AG08396 (cell line): ENCODE results near the gene S100A13.
A peak's percentile ranks its signal among the peaks of the same experiment; 100 is the strongest.

ENCODE experiments used
- DNase-seq: peaks from one replicate; pipeline ENCODE4 v3.0.0; 2012; ENCODE audit warnings: low spot score, mixed read lengths

The S100A13 gene

DNA sequence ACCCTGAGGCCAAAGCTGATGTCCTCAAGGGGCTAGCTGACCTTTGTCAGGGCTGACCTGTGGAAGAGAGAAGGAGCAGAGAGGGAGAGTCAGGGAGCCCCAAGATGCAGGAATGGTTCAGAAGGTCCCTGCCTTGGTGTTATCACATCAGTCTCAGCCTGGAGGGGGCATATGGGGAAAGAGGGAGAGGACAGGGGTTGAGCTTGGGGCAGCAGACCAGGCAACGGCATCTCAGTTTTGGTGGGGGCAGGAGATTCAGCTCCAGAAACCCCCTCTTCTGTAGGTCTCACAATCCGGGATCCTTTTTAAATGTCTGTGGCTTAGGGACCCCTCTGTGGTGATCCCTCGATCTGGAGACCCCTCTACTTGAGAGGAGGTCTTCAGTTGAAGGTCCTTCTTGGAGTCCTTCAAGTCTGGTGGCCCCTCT lies 815 bp downstream of the S100A13 start:
- DNase-seq: no peak

DNA sequence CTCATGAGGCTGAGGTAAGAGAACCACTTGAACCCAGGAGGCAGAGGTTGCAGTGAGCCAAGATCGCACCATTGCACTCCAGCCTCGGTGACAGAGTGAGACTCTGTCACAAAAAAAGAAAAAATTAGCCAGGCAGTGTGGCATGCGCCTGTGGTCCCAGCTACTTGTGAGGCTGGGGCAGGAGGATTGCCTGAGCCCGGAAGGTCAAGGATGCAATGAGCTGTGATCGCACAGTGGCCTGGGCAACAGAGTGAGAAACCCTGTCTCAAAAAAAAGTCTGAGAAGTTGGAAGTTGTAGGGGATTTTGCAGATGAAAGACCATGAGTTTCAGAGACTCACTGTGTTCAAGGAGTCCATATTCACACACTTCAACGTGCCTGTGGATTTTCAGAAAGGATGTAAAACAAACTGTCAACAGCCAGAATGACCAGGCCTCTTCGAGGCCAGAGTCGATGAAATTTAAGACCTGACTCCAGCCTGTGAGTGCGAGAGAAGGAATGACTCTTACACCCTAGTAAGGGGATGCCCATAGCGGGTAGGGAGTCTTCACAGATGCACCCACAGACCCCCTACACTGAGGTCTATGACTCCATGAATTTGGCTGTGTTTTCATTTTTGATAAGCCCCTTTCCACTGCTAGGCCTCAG lies 2.2 kb downstream of the S100A13 start:
- no peak for DNase-seq

GRCh38 chr1:153623101-153623500 lies 4.2 kb downstream of the S100A13 start:
- no peak for DNase-seq

GRCh38 chr1:153619171-153619570 lies 8.1 kb downstream of the S100A13 start:
- DNase-seq: no peak

- peak; percentile 65 for DNase-seq
These were observed 9.6 kb downstream of the S100A13 start for GRCh38 chr1:153617663-153618062.

- DNase-seq: no peak
These were observed 10.4 kb downstream of the S100A13 start for GRCh38 chr1:153616917-153617311.

DNA sequence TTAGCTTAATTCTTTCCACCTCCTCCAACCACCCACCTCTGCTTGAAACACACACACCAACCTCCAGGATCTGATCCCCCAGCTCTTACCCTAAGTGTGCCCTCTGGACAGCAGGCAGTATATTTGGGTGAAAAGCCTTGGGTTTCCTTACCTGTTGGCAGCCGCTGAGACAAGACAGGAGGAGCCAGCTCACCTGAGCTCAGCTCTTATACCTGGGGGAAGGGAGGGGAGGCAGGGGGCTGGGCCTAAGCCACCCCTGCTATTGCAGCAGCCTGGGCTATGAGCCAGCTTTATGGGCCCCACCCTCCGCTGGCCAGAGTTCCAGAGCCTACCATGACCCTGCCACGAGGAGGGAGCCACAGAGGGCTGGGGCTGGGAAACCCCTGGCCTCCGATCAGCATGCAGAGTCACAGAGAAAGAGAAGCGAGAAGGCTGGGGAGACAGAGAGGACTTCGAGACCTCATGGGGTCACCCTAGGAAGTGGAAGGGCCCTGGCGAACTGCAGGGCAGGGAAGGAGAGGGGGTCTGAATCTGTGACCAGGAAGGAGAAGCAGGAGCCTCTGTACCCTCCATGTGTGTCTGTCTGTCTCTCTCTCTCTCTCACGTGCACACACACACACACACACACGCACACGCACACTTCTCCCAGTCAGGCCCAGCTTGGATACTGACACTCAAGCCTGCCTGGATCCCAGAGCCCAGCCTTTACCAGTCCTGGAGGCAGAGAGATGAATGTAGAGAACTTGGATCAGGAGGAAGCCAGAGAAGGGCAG lies 11.0 kb downstream of the S100A13 start, which contains the start of gene S100A14:
S100A14 (minus strand) TSS at position 182 of the 773 bp plus-strand sequence. CDS start 467 bp downstream, outside the sequence.
- no peak for DNase-seq

DNA sequence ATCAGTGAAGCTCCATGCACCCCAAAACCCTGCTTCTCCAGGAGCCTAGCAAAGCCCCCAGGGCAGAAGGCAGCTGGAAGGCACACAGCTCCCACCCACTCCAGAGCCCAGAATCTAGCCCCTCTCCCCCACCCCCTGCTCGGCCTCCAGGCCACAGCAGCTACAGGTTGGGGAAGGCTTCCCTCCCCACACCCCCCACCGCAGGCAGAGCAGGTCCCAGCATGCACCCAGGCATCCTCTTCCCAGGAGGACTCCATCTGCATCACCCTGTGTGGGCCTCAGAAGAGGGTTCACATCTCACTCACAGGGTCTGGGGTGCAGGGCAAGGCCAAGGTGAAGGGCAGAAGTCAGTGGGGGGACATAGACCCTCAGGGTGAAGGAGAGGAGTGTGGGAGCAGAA lies 11.9 kb downstream of the S100A13 start:
- DNase-seq: no peak

DNA sequence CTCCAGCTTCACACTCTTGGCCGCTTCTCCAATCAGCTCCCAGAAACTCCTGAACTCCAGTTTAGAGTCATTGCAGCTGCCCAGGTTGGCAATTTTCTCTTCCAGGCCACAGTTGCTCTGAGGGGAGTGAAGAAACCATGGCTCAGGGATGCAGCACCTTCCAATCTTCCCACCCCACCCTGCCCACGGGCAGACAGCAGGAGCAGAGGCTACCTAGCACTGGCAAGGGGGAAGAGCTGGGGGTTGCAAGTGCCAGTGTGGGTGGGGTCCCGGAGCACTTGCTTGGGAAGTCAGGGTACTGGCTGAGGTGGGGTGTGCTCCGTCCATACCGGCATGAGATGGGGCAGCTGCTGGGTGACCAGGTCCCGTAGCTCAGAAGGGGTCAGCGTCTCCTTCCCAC lies 12.4 kb downstream of the S100A13 start:
- no peak for DNase-seq

DNA sequence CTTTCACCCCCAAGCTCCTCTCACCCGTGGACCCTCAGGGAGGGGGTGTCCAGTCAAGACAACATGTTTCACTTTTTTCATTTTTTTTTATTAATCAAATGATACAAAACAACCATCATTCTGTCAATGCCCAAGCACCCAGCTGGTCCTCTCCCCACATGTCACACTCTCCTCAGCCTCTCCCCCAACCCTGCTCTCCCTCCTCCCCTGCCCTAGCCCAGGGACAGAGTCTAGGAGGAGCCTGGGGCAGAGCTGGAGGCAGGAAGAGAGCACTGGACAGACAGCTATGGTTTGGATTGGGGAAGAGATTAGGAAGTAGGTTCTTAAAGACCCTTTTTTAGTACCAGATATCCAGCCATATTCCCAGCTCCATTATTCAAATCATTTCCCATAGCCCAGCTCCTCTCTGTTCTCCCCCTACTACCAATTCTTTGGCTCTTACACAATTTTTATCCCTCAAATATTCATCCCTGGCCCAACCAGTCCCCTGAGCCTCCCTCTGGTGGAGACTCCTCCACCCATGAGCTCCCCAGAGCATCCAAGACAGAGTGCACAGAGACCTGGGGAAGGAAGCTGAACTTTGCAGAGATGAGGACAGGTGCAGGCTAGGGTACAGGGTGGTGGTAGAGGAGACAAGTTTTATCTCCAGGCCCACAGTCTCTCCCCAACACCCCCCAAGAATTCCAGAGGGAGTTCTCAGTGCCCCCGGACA lies 13.0 kb downstream of the S100A13 start:
- DNase-seq: no peak

DNA sequence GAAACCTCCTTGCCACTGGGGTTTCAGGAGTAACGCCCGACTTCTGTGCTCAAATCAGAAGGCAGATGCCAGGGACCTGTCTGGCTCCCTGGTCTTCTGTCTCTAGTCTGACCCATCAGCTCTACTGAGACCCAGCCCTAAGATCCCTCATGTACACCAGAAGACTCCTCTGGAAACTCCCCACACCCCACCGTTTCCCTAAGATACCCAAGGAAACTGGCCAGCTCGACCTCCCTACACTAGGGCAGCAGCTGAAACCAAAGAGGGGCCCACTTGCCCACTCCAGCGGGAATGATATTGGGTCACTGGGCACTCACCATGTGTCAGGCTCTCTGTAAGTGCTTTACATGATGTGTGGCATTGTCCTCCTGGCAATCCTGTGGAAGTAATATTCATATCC lies 13.9 kb downstream of the S100A13 start:
- DNase-seq: no peak

DNA sequence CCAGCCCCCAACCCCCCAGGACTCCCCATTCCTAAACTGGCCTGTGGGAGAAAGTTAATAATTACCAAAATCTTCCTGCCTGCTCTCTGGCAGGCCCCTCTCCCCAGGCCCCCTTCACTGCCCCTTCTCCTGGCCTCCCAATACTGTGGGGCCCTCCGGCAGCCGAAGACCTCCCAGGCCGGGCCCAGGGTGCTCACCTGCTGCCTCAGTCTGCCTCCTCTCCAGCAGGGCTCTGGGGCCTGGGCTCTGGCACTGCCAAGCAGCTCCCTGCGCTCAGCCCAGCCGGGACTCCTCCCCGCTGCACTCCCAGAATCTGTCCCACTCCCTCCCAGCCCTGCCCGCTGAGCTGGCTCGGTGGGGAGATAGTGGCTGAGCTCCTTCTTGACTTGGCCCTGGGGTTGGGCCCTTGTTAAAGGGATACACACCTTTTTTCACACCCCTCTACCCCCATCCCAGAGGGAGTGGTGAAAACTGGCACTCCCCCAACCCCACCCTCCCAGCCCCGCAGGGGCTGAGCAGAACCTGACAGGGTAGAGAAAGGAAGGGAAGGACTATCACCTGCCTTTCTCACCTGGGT lies 14.5 kb downstream of the S100A13 start, which contains the start of gene S100A16:
S100A16 (minus strand) TSS at position 383 of the 577 bp plus-strand sequence. CDS start 4,986 bp downstream, outside the sequence.
- DNase-seq: peak; percentile 87

DNA sequence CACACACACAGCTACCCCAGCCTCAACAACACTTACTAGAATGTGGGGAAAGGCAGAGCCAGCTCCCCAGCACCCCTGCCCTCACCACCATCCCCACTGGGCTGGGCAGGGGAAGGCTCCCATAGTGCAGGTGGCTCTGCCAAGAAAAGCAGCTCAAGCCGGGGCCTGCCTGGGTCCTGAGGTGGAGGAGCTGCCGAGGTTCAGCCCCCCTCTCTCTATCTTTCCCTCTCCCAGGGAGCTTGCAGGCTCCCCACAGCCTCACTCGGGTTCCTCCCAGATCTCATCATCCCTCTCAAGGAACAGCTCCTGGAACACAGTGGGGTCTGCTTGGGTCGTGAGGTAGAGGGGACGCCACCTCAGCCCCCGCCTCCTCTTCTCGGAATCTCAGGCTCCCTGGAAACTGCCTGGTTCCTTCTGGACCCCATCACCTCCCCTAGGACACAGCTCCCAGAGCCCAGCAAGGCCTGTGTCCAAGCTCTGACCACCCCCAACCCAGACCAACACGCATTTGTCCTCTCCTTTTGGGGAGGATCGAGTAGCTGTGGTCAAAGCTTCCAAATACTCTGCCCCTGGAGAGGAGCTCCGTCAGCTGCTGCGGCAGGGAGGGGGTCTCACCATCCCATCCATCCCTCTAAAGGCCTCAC lies 15.1 kb downstream of the S100A13 start:
- DNase-seq: no peak

GRCh38 chr1:153611356-153611755 lies 15.9 kb downstream of the S100A13 start:
- DNase-seq: no peak

DNA sequence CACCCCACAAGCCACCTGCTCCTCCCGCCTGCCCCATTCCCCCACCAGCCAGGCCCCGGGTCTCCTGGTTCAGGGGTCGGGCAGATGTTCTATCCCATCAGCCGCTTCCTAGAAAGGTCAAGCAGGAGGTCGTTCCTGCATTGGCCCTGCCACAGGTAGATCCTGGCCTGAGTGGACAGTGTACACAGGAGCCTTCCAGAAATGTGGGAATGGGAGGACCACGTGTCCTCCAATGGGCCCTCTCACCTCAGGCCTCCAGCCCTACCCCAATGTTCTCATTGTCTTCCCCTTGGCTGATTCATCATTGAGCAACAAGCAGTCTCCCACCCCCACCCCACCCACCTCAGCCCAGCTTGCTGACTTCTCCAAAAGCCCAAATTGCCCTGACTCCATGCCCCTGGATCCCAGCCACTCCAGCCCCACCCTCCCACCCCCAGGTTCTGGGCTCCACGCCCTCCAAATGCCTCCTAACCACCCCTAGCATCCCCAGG lies 16.4 kb downstream of the S100A13 start:
- DNase-seq: no peak

DNA sequence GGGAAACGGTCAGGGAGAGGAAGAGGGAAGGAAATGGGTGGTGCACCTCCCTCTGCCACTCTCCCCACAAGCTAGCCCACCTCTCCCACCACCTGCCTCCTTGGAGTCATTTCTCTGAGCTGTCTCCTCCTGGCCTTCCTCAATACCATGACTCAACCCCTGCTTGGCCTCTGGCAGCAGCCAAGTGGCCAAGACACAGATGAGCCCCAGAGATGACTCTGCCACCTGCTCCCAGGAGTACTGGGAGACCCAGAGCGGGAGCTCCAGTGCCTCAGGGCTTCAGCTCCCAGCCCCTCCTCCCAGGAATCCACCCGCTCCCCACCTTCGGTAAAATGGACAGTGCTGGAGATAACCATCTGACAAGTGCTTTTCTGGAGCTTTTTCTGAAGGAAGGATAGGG lies 17.0 kb downstream of the S100A13 start:
- no peak for DNase-seq

- DNase-seq: no peak
These were observed 17.8 kb downstream of the S100A13 start for GRCh38 chr1:153609585-153609907.

DNA sequence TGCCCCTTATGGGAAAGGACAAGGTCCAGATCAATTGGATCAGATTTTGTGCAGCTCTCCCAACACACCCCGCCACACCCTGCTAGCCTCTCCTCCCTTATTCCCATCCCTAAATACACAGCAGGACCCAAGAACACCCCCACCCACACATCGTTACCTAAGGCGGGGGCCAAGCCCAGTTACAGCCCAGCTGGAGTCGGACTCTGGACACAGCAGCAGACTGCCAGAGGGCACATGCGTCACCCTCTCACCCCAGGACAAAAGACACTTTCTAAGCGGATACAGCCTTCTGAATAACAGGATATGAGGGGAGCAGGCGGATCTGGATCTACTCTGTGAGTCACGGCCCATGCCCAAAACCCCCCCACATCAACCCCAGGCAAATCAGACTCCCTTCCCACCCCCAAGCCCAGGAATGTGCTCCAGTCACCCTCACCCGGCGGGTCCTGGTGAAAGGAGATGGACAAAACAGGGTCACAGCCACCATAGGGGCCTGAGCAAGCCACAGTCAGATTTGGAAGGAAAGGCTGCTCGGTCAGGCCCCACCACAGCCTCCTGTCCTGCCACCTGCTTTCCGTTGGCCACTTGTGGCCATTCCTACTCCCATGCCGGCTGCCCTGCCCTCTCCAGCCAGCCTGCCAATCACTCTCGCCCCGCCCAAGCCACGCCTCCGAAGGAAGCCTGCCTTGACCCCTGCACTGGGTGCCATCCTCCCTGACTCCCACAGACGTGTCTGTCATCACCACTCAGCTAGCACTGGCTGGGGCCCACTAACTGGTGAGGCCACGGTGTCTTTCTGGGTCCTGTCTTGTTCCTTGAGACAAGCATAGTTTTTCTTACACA lies 18.3 kb downstream of the S100A13 start:
- peak; percentile 77 for DNase-seq

- DNase-seq: no peak
These were observed 19.1 kb downstream of the S100A13 start for GRCh38 chr1:153608089-153608682.

DNA sequence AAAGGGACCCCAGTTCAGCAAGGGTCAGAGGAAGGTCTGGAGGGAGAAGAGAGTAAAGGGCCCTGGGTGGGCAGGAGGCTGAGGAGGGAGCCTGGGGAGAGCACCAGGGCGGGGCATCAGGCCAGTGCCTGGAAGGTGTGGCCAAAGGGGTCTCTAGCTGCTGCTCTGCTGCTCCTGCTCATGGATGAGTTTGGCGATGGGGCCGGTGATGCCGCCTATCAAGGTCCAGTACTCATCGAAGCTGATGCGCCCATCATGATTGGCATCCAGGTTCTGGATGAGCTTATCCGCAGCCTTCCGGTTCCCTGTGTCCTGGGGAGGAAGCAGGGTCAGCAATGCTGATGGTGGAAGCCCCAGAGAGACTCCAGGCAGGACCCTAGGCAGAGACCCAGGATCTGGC lies 19.9 kb downstream of the S100A13 start:
- no peak for DNase-seq

DNA sequence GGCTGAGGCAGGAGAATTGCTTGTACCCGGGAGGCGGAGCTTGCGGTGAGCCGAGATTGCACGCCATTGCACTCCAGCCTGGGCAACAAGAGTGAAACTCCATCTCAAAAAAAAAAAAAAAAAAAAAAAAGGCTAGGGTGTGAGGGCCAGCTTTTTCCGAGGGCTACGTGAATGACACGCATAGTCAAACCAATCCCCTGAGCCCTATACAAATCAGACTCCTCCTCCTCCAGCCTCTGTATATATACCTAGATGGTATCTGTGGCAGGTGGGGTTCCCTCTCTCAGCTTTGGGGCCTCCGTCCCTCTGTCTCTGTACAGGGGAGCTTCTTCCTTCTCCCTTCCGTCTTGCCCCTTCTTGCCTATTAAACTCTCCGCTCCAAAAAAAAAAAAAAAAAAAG lies 21.1 kb downstream of the S100A13 start:
- DNase-seq: no peak
